GM12892 (cell line): ENCODE measurements around the gene PCDHGC4.

Source experiments
- POLR2A ChIP-seq: IDR thresholded peaks from 2 replicates; pipeline ENCODE4 v1.6.1; 2011; ENCODE audit warnings: low read depth, low read length, control low read depth
- POLR2AphosphoS5 ChIP-seq: IDR thresholded peaks from 2 replicates; pipeline ENCODE4 v1.6.1; 2011; ENCODE audit warnings: low read depth, low read length, control low read depth

- TF ChIP-seq POLR2AphosphoS5 (no peak), POLR2A (no peak)
Observed at GRCh38 chr5:141528291-141528984, 43.6 kb downstream of the PCDHGC4 start.
